Suprapubic skin (tissue), 4 donors: ENCODE measurements around the gene GPR149.
A peak's percentile ranks its signal among the peaks of the same experiment; 100 is the strongest.

Experiments used
- EP300 ChIP-seq: sonication (generic); formaldehyde crosslinking; IDR thresholded peaks from one replicate; pipeline ENCODE4 v1.6.1; 2017; ENCODE audit warnings: antibody characterized with exemption
- POLR2A ChIP-seq, 2 donors: fragments of 450-650 bp; IDR thresholded peaks; one replicate each; pipeline ENCODE4 v1.6.1; 2017; ENCODE audit warnings: antibody characterized with exemption in 2 of 2, mild to moderate bottlenecking in 2 of 2, moderate library complexity in 2 of 2
- POLR2AphosphoS5 ChIP-seq, 3 donors: sonication (generic); formaldehyde crosslinking; IDR thresholded peaks; one replicate each; pipeline ENCODE4 v1.6.1; 2017; ENCODE audit warnings: antibody characterized with exemption in 3 of 3
- TF ChIP-seq, protein P1 (sequence below), 2 donors: fragments of 200-600 bp in 1 of 2; fragments of 450-650 bp in 1 of 2; sonication (generic) in 1 of 2; IDR thresholded peaks; one replicate each; pipeline ENCODE4 v1.5.1; 2016 to 2019; ENCODE audit warnings: antibody characterized with exemption in 2 of 2, mild to moderate bottlenecking in 1 of 2, moderate library complexity in 1 of 2

DNA sequence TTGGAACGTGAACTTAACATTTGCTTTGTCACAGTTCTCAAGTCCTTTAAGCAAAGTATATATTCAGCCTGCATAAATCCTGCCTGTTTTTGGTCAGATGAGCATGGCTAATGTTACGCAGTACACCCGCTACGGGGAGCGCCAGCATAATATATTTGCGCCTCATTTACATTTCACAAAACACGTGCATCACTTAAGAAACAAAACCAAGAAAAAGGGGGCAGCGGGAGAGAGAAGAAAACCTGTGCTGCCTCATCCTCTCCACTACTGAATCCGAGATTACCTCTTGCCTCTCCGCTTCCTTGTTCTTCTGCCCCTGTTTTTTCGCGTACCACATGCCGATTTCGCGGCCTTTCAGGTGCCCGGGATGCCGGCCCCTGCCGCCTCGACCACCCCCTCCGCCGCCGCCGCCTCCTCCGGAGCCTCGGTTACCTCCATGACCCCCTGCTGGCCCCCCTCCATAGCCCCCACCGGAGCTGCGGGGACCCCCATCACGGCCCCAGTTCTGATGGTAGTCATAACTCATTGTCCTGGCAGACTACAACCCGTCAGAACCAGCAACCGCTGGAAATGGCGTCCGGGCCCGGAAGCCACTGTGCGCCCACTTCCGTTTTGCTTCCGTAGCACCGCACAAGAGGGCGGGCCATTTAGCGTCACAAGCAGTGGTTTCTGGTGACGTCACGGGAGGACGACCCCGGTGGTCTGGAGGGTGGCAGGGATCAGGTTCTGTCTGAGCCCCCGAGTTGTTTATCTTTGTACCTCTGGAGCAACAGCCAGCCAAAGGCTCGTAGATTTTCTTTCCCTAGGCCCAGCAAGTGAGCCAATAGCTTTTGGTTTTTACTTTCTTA lies 105.9 kb downstream of the GPR149 start, which contains the start of gene DHX36:
- TF ChIP-seq EP300 (no peak), POLR2A (IDR thresholded peaks at IDR 0.05) (peak; percentile 59 to 90), POLR2AphosphoS5 (IDR thresholded peaks at IDR 0.05) (peak; percentile 54 to 94 (median 59))
- TF ChIP-seq, protein P1, sequence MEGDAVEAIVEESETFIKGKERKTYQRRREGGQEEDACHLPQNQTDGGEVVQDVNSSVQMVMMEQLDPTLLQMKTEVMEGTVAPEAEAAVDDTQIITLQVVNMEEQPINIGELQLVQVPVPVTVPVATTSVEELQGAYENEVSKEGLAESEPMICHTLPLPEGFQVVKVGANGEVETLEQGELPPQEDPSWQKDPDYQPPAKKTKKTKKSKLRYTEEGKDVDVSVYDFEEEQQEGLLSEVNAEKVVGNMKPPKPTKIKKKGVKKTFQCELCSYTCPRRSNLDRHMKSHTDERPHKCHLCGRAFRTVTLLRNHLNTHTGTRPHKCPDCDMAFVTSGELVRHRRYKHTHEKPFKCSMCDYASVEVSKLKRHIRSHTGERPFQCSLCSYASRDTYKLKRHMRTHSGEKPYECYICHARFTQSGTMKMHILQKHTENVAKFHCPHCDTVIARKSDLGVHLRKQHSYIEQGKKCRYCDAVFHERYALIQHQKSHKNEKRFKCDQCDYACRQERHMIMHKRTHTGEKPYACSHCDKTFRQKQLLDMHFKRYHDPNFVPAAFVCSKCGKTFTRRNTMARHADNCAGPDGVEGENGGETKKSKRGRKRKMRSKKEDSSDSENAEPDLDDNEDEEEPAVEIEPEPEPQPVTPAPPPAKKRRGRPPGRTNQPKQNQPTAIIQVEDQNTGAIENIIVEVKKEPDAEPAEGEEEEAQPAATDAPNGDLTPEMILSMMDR (IDR thresholded peaks at IDR 0.05), result no peak
